Astrocyte (in vitro differentiated cells and primary cell): ENCODE data around the gene TMEM201.

Source experiments
- EZH2 ChIP-seq: IDR thresholded peaks from 2 replicates; pipeline ENCODE4 v1.6.1; 2012; ENCODE audit warnings: mild to moderate bottlenecking, low read length, inconsistent platforms; ENCODE audit not compliant: insufficient read depth
- TF ChIP-seq, protein P1 (sequence below): IDR thresholded peaks from 2 replicates; pipeline ENCODE4 v1.5.1; 2011; ENCODE audit warnings: low read depth, mild to moderate bottlenecking, inconsistent platforms, low read length, moderate library complexity; ENCODE audit not compliant: insufficient read depth

GRCh38 chr1:9589719-9590157, 1.0 kb downstream of the TMEM201 start:
- no peak for TF ChIP-seq EZH2
- TF ChIP-seq, protein P1, sequence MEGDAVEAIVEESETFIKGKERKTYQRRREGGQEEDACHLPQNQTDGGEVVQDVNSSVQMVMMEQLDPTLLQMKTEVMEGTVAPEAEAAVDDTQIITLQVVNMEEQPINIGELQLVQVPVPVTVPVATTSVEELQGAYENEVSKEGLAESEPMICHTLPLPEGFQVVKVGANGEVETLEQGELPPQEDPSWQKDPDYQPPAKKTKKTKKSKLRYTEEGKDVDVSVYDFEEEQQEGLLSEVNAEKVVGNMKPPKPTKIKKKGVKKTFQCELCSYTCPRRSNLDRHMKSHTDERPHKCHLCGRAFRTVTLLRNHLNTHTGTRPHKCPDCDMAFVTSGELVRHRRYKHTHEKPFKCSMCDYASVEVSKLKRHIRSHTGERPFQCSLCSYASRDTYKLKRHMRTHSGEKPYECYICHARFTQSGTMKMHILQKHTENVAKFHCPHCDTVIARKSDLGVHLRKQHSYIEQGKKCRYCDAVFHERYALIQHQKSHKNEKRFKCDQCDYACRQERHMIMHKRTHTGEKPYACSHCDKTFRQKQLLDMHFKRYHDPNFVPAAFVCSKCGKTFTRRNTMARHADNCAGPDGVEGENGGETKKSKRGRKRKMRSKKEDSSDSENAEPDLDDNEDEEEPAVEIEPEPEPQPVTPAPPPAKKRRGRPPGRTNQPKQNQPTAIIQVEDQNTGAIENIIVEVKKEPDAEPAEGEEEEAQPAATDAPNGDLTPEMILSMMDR, result no peak
